ENCODE results near the gene AKR7A2. TPM values are rescaled to one million over a fixed set of nuclear protein-coding genes. Genes with fewer than 3 reads are reported as not detected.
"Not testable (repeated sequence)": the region's sequence is repeated elsewhere in the genome, so short reads cannot be mapped to it uniquely, and the experiment has no call there.

AKR7A2 gene
- total RNA-seq, 4 donors from 2014 or later, result 64.5 to 91.0 (median 80.7) TPM

- Histone ChIP-seq H3K4me1 (peaks cover 0 to 24% (median 13%) of the 10 kb centered on the region in 4 donors), H3K36me3 (peaks cover 4 to 65% (median 7%) of the 10 kb centered on the region in 3 donors), H3K27me3 (no peaks in the 10 kb centered on the region), H3K27ac (no peak overlapping the region), H3K4me3 (no peak overlapping the region), H3K9me3 (no peaks in the 10 kb centered on the region)
- 55 to 72% methylated on average over 15 of the region's 15 CpGs for WGBS, 2 donors
- DNase-seq (ENCODE audit: low spot score in 2 of 2), result no peak
- TF ChIP-seq CTCF (IDR thresholded peaks at IDR 0.05), result no peak
- TF ChIP-seq EP300 (IDR thresholded peaks at IDR 0.05), result no peak
- TF ChIP-seq POLR2A (IDR thresholded peaks at IDR 0.05), result no peak
These were observed 54.6 kb downstream of the AKR7A2 start for GRCh38 chr1:19257178-19257914.

- Histone ChIP-seq H3K4me1 (peaks cover 0 to 27% (median 15%) of the 10 kb centered on the region in 4 donors), H3K36me3 (peaks cover 4 to 65% (median 7%) of the 10 kb centered on the region in 3 donors)
- not testable (repeated sequence) for H3K4me3 ChIP-seq; H3K27ac ChIP-seq; DNase-seq (ENCODE audit: low spot score in 2 of 2); H3K9me3 ChIP-seq; H3K27me3 ChIP-seq
- 82 to 86% methylated on average over 5 of the region's 5 CpGs for WGBS, 2 donors
These were observed 55.6 kb downstream of the AKR7A2 start for GRCh38 chr1:19256301-19256700.

- Histone ChIP-seq H3K27ac (no peak overlapping the region), H3K36me3 (peaks cover 4 to 55% (median 4%) of the 10 kb centered on the region in 3 donors), H3K4me3 (no peak overlapping the region), H3K27me3 (no peaks in the 10 kb centered on the region), H3K4me1 (peaks cover 4 to 35% (median 23%) of the 10 kb centered on the region in 4 donors), H3K9me3 (no peaks in the 10 kb centered on the region)
- TF ChIP-seq POLR2A (IDR thresholded peaks at IDR 0.05), result no peak
- no peak for TF ChIP-seq CTCF (IDR thresholded peaks at IDR 0.05)
- TF ChIP-seq EP300 (IDR thresholded peaks at IDR 0.05), result no peak
- 78 to 86% methylated on average over 4 of the region's 4 CpGs for WGBS, 2 donors
- no peak for DNase-seq (ENCODE audit: low spot score in 2 of 2)
These were observed 56.7 kb downstream of the AKR7A2 start for GRCh38 chr1:19255288-19255687.

GRCh38 chr1:19254416-19254815 is 57.5 kb downstream of the AKR7A2 start:
- peaks cover 0 to 46% (median 0%) of the 10 kb centered on the region in 3 donors for H3K36me3 ChIP-seq
- H3K9me3 ChIP-seq, result no peaks in the 10 kb centered on the region
- no peak for TF ChIP-seq CTCF (IDR thresholded peaks at IDR 0.05)
- TF ChIP-seq POLR2A (IDR thresholded peaks at IDR 0.05), result no peak
- TF ChIP-seq EP300 (IDR thresholded peaks at IDR 0.05), result no peak
- H3K27me3 ChIP-seq, result no peaks in the 10 kb centered on the region
- peaks cover 5 to 44% (median 25%) of the 10 kb centered on the region in 4 donors for H3K4me1 ChIP-seq
- H3K4me3 ChIP-seq, result no peak overlapping the region
- H3K27ac ChIP-seq, result no peak overlapping the region
- no peak for DNase-seq (ENCODE audit: low spot score in 2 of 2)

Small RNA genes lying within 50 kb of the gene (small RNA-seq; reads per million reads assigned to genes)
- not detected for gene RNU6-1099P

Other genes starting within 250 kb of the AKR7A2 start
- 100 to 1,000 TPM; 107 to 190 (median 142) TPM for gene UBR4, start 101.9 kb downstream of the AKR7A2 start, total RNA-seq
- 10 to 100 TPM; 25.6 to 46.8 (median 39.1) TPM for gene EMC1, start 60.6 kb downstream of the AKR7A2 start, total RNA-seq
- 10 to 100 TPM; 16.4 to 33.0 (median 19.5) TPM for gene MRTO4, start 60.3 kb downstream of the AKR7A2 start, total RNA-seq
- gene AKR7A3, start 23.4 kb downstream of the AKR7A2 start, total RNA-seq, result 1 to 10 TPM in 3 of 4 donors, under 1 TPM in 1; 0.84 to 4.1 (median 2.5) TPM
- gene SLC66A1, start 182 bp upstream of the AKR7A2 start, total RNA-seq, result 10 to 100 TPM; 14.4 to 30.3 (median 21.2) TPM
- 100 to 1,000 TPM in 1 of 4 donors, 10 to 100 TPM in 3; 58.2 to 109 (median 96.7) TPM for gene CAPZB, start 173.4 kb upstream of the AKR7A2 start, total RNA-seq

All from tibial nerve (tissue), 4 donors.